MV-4-11 (cell line): Measurements from ENCODE around the gene ZNF799.
"Not testable (repeated sequence)": the region's sequence is repeated elsewhere in the genome, so short reads cannot be mapped to it uniquely, and the experiment has no call there.

Experiments
- DNase-seq: peaks from one replicate; lab custom pipeline; 2025; lab: John Stamatoyannopoulos, UW

The ZNF799 gene

DNA sequence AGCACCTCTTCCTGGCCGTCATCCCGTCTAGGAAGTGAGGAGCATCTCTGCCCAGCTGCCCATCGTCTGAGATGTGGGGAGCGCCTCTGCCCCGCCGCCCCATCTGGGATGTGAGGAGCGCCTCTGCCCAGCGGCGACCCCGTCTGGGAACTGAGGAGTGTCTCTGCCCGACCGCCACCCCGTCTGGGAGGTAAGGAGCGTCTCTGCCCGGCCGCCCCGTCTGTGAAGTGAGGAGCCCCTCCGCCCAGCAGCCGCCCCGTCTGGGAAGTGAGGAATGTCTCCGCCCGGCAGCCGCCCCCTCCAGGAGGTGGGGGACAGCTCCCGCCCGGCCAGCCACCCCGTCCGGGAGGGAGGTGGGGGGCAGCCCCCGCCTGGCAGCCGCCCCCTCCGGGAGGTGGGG lies 38.8 kb downstream of the ZNF799 start:
- DNase-seq = not testable (repeated sequence)

- DNase-seq = no peak
Measured at GRCh38 chr19:12353375-12353774, 47.7 kb downstream of the ZNF799 start.

- DNase-seq = no peak
Measured at GRCh38 chr19:12350890-12351197, 50.2 kb downstream of the ZNF799 start.

DNA sequence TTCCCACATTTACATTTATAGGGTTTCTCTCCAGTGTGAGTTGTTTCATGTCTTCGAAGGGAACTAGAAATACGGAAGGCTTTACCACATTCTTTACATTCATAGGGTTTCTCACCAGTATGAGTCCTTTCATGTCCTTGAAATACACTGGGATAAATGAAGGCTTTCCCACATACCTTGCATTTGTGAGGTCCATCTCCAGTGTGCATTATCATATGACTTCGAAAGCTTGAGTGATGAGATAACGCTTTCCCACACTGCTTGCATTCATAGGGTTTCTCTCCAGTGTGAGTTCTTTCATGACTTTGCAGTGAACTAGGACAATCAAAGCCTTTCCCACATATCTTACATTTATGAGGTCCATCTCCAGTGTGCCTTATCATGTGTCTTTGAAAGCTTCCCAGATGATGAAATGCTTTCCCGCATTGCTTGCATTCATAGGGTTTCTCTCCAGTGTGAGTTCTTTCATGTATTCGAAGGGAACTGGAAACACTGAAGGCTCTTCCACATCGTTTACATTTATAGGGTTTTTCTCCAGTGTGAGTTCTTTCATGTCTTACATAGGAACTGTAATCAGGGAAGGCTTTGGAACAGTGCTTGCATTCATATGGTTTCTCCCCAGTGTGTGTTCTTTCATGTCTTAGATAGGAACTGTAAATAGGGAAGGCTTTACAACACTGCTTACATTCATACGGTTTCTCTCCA lies 50.7 kb downstream of the ZNF799 start:
- DNase-seq = no peak

GRCh38 chr19:12346896-12347295 lies 54.2 kb downstream of the ZNF799 start:
- no peak for DNase-seq

DNA sequence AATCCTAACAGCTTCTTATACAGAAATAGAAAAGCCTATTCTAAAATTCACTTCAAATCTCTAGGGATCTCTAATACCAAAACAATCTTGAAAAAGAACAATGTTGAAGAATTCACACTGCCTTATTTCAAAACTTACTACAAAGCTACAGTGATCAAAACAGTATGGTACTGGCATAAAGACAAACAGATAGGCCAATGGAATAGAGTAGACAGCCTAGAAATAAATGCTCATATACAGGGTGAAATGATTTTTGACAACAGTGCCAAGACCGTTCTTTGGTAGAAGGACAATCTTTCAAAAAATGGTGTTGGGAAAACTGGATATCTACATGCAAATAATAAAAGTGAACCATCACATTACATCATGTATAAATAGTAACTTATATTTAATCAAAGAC lies 55.9 kb downstream of the ZNF799 start:
- no peak for DNase-seq
